Activated gamma-delta T cell (primary cell): ENCODE measurements around the gene SERBP1.
"Not testable (repeated sequence)": the region's sequence is repeated elsewhere in the genome, so short reads cannot be mapped to it uniquely, and the experiment has no call there.

Experiments
- DNase-seq: peaks from one replicate; lab custom pipeline; 2025; lab: John Stamatoyannopoulos, UW

Gene SERBP1

GRCh38 chr1:67440339-67440738 is 10.1 kb upstream of the SERBP1 start:
- no peak for DNase-seq

- DNase-seq, result no peak
Measured at GRCh38 chr1:67439277-67440029, 9.3 kb upstream of the SERBP1 start.

GRCh38 chr1:67437961-67438360 is 7.8 kb upstream of the SERBP1 start:
- no peak for DNase-seq

GRCh38 chr1:67436511-67437055 is 6.4 kb upstream of the SERBP1 start:
- DNase-seq, result no peak

GRCh38 chr1:67434491-67434890 is 4.3 kb upstream of the SERBP1 start:
- no peak for DNase-seq

- DNase-seq, result no peak
Measured at GRCh38 chr1:67433837-67434236, 3.6 kb upstream of the SERBP1 start.

GRCh38 chr1:67432745-67433144 is 2.5 kb upstream of the SERBP1 start:
- no peak for DNase-seq

GRCh38 chr1:67431869-67432578 is 1.8 kb upstream of the SERBP1 start:
- DNase-seq, result no peak

- DNase-seq, result no peak
Measured at GRCh38 chr1:67431156-67431765, 1.1 kb upstream of the SERBP1 start.

- DNase-seq, result no peak
Measured at GRCh38 chr1:67429528-67430357, 459 bp downstream of the SERBP1 start.

GRCh38 chr1:67429011-67429527 is 1.1 kb downstream of the SERBP1 start:
- DNase-seq, result no peak

GRCh38 chr1:67427947-67428346 is 2.3 kb downstream of the SERBP1 start:
- DNase-seq, result no peak

- DNase-seq, result no peak
Measured at GRCh38 chr1:67427465-67427864, 2.7 kb downstream of the SERBP1 start.

- DNase-seq, result no peak
Measured at GRCh38 chr1:67420835-67421492, 9.2 kb downstream of the SERBP1 start.

- no peak for DNase-seq
Measured at GRCh38 chr1:67418839-67419586, 11.2 kb downstream of the SERBP1 start.

GRCh38 chr1:67417733-67418132 is 12.5 kb downstream of the SERBP1 start:
- not testable (repeated sequence) for DNase-seq

- no peak for DNase-seq
Measured at GRCh38 chr1:67415041-67415440, 15.2 kb downstream of the SERBP1 start.

GRCh38 chr1:67414574-67414973 is 15.6 kb downstream of the SERBP1 start:
- no peak for DNase-seq

GRCh38 chr1:67413101-67413500 is 17.1 kb downstream of the SERBP1 start:
- not testable (repeated sequence) for DNase-seq

GRCh38 chr1:67408148-67408547 is 22.1 kb downstream of the SERBP1 start:
- DNase-seq, result no peak
